ENCODE data around the gene SEPTIN8. TPM values are rescaled to one million over a fixed set of nuclear protein-coding genes. Genes with fewer than 3 reads are reported as not detected.

SEPTIN8 gene
- total RNA-seq, 1 donor from 2014 or later = 29.2 TPM

GRCh38 chr5:132785365-132785764, 8.3 kb upstream of the SEPTIN8 start:
- no peak for DNase-seq (ENCODE audit: low read depth in 2 of 2)

- DNase-seq (ENCODE audit: low read depth in 2 of 2) = peak; percentile 54 to 84
Measured at GRCh38 chr5:132782101-132782500, 5.1 kb upstream of the SEPTIN8 start.

GRCh38 chr5:132781029-132781428, 4.0 kb upstream of the SEPTIN8 start:
- no peak for DNase-seq (ENCODE audit: low read depth in 2 of 2)

GRCh38 chr5:132780577-132780976, 3.5 kb upstream of the SEPTIN8 start:
- DNase-seq (ENCODE audit: low read depth in 2 of 2) = no peak

- DNase-seq (ENCODE audit: low read depth in 2 of 2) = no peak
Measured at GRCh38 chr5:132779961-132780360, 2.9 kb upstream of the SEPTIN8 start.

GRCh38 chr5:132778856-132779255, 1.8 kb upstream of the SEPTIN8 start:
- no peak for DNase-seq (ENCODE audit: low read depth in 2 of 2)

- no peak for DNase-seq (ENCODE audit: low read depth in 2 of 2)
Measured at GRCh38 chr5:132778129-132778528, 1.1 kb upstream of the SEPTIN8 start.

GRCh38 chr5:132776938-132777208, 166 bp downstream of the SEPTIN8 start:
- DNase-seq (ENCODE audit: low read depth in 2 of 2) = no peak

- peak; percentile 28 to 44 for DNase-seq (ENCODE audit: low read depth in 2 of 2)
Measured at GRCh38 chr5:132776131-132776937, 705 bp downstream of the SEPTIN8 start.

- no peak for DNase-seq (ENCODE audit: low read depth in 2 of 2)
Measured at GRCh38 chr5:132775476-132775961, 1.5 kb downstream of the SEPTIN8 start.

GRCh38 chr5:132774896-132775295, 2.1 kb downstream of the SEPTIN8 start:
- no peak for DNase-seq (ENCODE audit: low read depth in 2 of 2)

GRCh38 chr5:132774406-132774805, 2.6 kb downstream of the SEPTIN8 start:
- no peak for DNase-seq (ENCODE audit: low read depth in 2 of 2)

- DNase-seq (ENCODE audit: low read depth in 2 of 2) = no peak
Measured at GRCh38 chr5:132773601-132774355, 3.3 kb downstream of the SEPTIN8 start.

- DNase-seq (ENCODE audit: low read depth in 2 of 2) = no peak
Measured at GRCh38 chr5:132773114-132773513, 3.9 kb downstream of the SEPTIN8 start.

- no peak for DNase-seq (ENCODE audit: low read depth in 2 of 2)
Measured at GRCh38 chr5:132772291-132773070, 4.6 kb downstream of the SEPTIN8 start.

GRCh38 chr5:132771503-132771998, 5.5 kb downstream of the SEPTIN8 start:
- DNase-seq (ENCODE audit: low read depth in 2 of 2) = peak; percentile 48 to 60

GRCh38 chr5:132770476-132771159, 6.4 kb downstream of the SEPTIN8 start:
- peak; percentile 21 to 82 for DNase-seq (ENCODE audit: low read depth in 2 of 2)

- DNase-seq (ENCODE audit: low read depth in 2 of 2) = no peak
Measured at GRCh38 chr5:132768485-132768868, 8.6 kb downstream of the SEPTIN8 start.

- peak in 1 of 2 donors; percentile 15 for DNase-seq (ENCODE audit: low read depth in 2 of 2)
Measured at GRCh38 chr5:132767150-132767549, 9.9 kb downstream of the SEPTIN8 start.

GRCh38 chr5:132766806-132767055, 10.3 kb downstream of the SEPTIN8 start:
- no peak for DNase-seq (ENCODE audit: low read depth in 2 of 2)

GRCh38 chr5:132766020-132766805, 10.8 kb downstream of the SEPTIN8 start:
- no peak for DNase-seq (ENCODE audit: low read depth in 2 of 2)
